ENCODE results near the gene NRIP1. TPM values are rescaled to one million over a fixed set of nuclear protein-coding genes. Genes with fewer than 3 reads are reported as not detected.
A peak's percentile ranks its signal among the peaks of the same experiment; 100 is the strongest.

NRIP1 gene
- polyA plus RNA-seq (2013) = 190 TPM

- ChIA-PET CTCF (interaction anchor here (0.9 to 2.2 kb wide), 11 partner anchors 10 to 468 kb away, joined by 3 to 8 read pairs (median 4); no protein-coding TSS in a partner anchor), POLR2A (interaction anchor here (0.7 to 2.5 kb wide), 15 partner anchors 10 to 495 kb away, joined by 3 to 13 read pairs (median 4); no protein-coding TSS in a partner anchor)
- under 1% methylated on average over 93 of the region's 116 CpGs for WGBS (ENCODE audit: insufficient coverage)
- Histone ChIP-seq H3K4me3 (ENCODE audit: control insufficient read depth in 1 of 7, extremely low read depth in 1 of 7, insufficient read depth in 4 of 7, low read depth in 2 of 7, low read length in 6 of 7) (peak within 1 kb of the TSS; percentile 80 to 100 (median 97)), H3K9me3 (ENCODE audit: control extremely low read depth in 1 of 5, control insufficient read depth in 4 of 5, insufficient read depth in 2 of 5, low read depth in 1 of 5, low read length in 4 of 5) (no peaks in the 10 kb centered on the region), H3K27ac (ENCODE audit: insufficient read depth in 1 of 2, low read depth in 1 of 2, low read length in 2 of 2, poor library complexity in 1 of 2, severe bottlenecking in 2 of 2) (peak within 1 kb of the TSS; percentile 96 to 97), H3K4me1 (ENCODE audit: control extremely low read depth in 1 of 4, control insufficient read depth in 4 of 4, insufficient read depth in 4 of 4, low read length in 3 of 4) (peaks cover 16 to 37% (median 31%) of the 10 kb centered on the region in 4 experiments), H3K36me3 (ENCODE audit: control insufficient read depth in 4 of 4, insufficient read depth in 4 of 4, low read length in 3 of 4) (peaks cover 0 to 11% (median 1%) of the 10 kb centered on the region in 4 experiments), H3K27me3 (replicated peaks in 2 of 5; ENCODE audit: control insufficient read depth in 4 of 5, insufficient read depth in 5 of 5, low read length in 4 of 5) (no peaks in the 10 kb centered on the region)
- peak; percentile 93 to 98 (median 97) for DNase-seq
These were observed at the start of gene NRIP1 for GRCh38 chr21:15064576-15065391. Gene NRIP1 (minus strand): TSS chr21:15065000. CDS start chr21:14968192, 96,808 bp downstream.

GRCh38 chr21:15112858-15113257, 48.1 kb upstream of the NRIP1 start:
- Histone ChIP-seq H3K4me3 (ENCODE audit: control insufficient read depth in 1 of 7, extremely low read depth in 1 of 7, insufficient read depth in 4 of 7, low read depth in 2 of 7, low read length in 6 of 7) (no peak overlapping the region), H3K4me1 (ENCODE audit: control extremely low read depth in 1 of 4, control insufficient read depth in 4 of 4, insufficient read depth in 4 of 4, low read length in 3 of 4) (peaks cover 0 to 4% (median 0%) of the 10 kb centered on the region in 4 experiments), H3K27ac (ENCODE audit: insufficient read depth in 1 of 2, low read depth in 1 of 2, low read length in 2 of 2, poor library complexity in 1 of 2, severe bottlenecking in 2 of 2) (no peak overlapping the region), H3K27me3 (replicated peaks in 2 of 5; ENCODE audit: control insufficient read depth in 4 of 5, insufficient read depth in 5 of 5, low read length in 4 of 5) (no peaks in the 10 kb centered on the region), H3K9me3 (ENCODE audit: control extremely low read depth in 1 of 5, control insufficient read depth in 4 of 5, insufficient read depth in 2 of 5, low read depth in 1 of 5, low read length in 4 of 5) (peaks cover 0 to 1% (median 0%) of the 10 kb centered on the region in 5 experiments), H3K36me3 (ENCODE audit: control insufficient read depth in 4 of 4, insufficient read depth in 4 of 4, low read length in 3 of 4) (no peaks in the 10 kb centered on the region)
- no peak for DNase-seq
- ChIA-PET CTCF (no interaction called here), POLR2A (no interaction called here)
- WGBS (ENCODE audit: insufficient coverage) = no CpG with 5 or more reads among the region's 4 CpGs

- no peak for DNase-seq
- Histone ChIP-seq H3K4me1 (ENCODE audit: control extremely low read depth in 1 of 4, control insufficient read depth in 4 of 4, insufficient read depth in 4 of 4, low read length in 3 of 4) (peaks cover 0 to 14% (median 0%) of the 10 kb centered on the region in 4 experiments), H3K27ac (ENCODE audit: insufficient read depth in 1 of 2, low read depth in 1 of 2, low read length in 2 of 2, poor library complexity in 1 of 2, severe bottlenecking in 2 of 2) (no peak overlapping the region), H3K27me3 (replicated peaks in 2 of 5; ENCODE audit: control insufficient read depth in 4 of 5, insufficient read depth in 5 of 5, low read length in 4 of 5) (no peaks in the 10 kb centered on the region), H3K9me3 (ENCODE audit: control extremely low read depth in 1 of 5, control insufficient read depth in 4 of 5, insufficient read depth in 2 of 5, low read depth in 1 of 5, low read length in 4 of 5) (no peaks in the 10 kb centered on the region), H3K4me3 (ENCODE audit: control insufficient read depth in 1 of 7, extremely low read depth in 1 of 7, insufficient read depth in 4 of 7, low read depth in 2 of 7, low read length in 6 of 7) (no peak overlapping the region), H3K36me3 (ENCODE audit: control insufficient read depth in 4 of 4, insufficient read depth in 4 of 4, low read length in 3 of 4) (no peaks in the 10 kb centered on the region)
- CTCF ChIA-PET = no interaction called here
- WGBS (ENCODE audit: insufficient coverage) = 86% methylated on average over 1 of the region's 2 CpGs
- POLR2A ChIA-PET = no interaction called here
These were observed 44.0 kb upstream of the NRIP1 start for GRCh38 chr21:15108801-15109200.

GRCh38 chr21:15104470-15104869, 39.7 kb upstream of the NRIP1 start:
- CTCF ChIA-PET = interaction anchor here (0.8 kb wide), 1 partner anchor 10 kb away, joined by 3 read pairs; no protein-coding TSS in a partner anchor
- 100% methylated on average over 2 of the region's 3 CpGs for WGBS (ENCODE audit: insufficient coverage)
- H3K4me1 ChIP-seq (ENCODE audit: control extremely low read depth in 1 of 4, control insufficient read depth in 4 of 4, insufficient read depth in 4 of 4, low read length in 3 of 4) = peaks cover 0 to 9% (median 0%) of the 10 kb centered on the region in 4 experiments
- no peaks in the 10 kb centered on the region for H3K9me3 ChIP-seq (ENCODE audit: control extremely low read depth in 1 of 5, control insufficient read depth in 4 of 5, insufficient read depth in 2 of 5, low read depth in 1 of 5, low read length in 4 of 5)
- H3K27ac ChIP-seq (ENCODE audit: insufficient read depth in 1 of 2, low read depth in 1 of 2, low read length in 2 of 2, poor library complexity in 1 of 2, severe bottlenecking in 2 of 2) = no peak overlapping the region
- DNase-seq = no peak
- H3K4me3 ChIP-seq (ENCODE audit: control insufficient read depth in 1 of 7, extremely low read depth in 1 of 7, insufficient read depth in 4 of 7, low read depth in 2 of 7, low read length in 6 of 7) = no peak overlapping the region
- no peaks in the 10 kb centered on the region for H3K36me3 ChIP-seq (ENCODE audit: control insufficient read depth in 4 of 4, insufficient read depth in 4 of 4, low read length in 3 of 4)
- POLR2A ChIA-PET = no interaction called here
- H3K27me3 ChIP-seq (replicated peaks in 2 of 5; ENCODE audit: control insufficient read depth in 4 of 5, insufficient read depth in 5 of 5, low read length in 4 of 5) = no peaks in the 10 kb centered on the region

- CTCF ChIA-PET = no interaction called here
- POLR2A ChIA-PET = no interaction called here
These were observed 34.1 kb upstream of the NRIP1 start for GRCh38 chr21:15098908-15099307.

GRCh38 chr21:15098181-15098580, 33.4 kb upstream of the NRIP1 start:
- Histone ChIP-seq H3K9me3 (ENCODE audit: control extremely low read depth in 1 of 5, control insufficient read depth in 4 of 5, insufficient read depth in 2 of 5, low read depth in 1 of 5, low read length in 4 of 5) (no peaks in the 10 kb centered on the region), H3K27me3 (replicated peaks in 2 of 5; ENCODE audit: control insufficient read depth in 4 of 5, insufficient read depth in 5 of 5, low read length in 4 of 5) (no peaks in the 10 kb centered on the region), H3K36me3 (ENCODE audit: control insufficient read depth in 4 of 4, insufficient read depth in 4 of 4, low read length in 3 of 4) (no peaks in the 10 kb centered on the region), H3K27ac (ENCODE audit: insufficient read depth in 1 of 2, low read depth in 1 of 2, low read length in 2 of 2, poor library complexity in 1 of 2, severe bottlenecking in 2 of 2) (no peak overlapping the region), H3K4me1 (ENCODE audit: control extremely low read depth in 1 of 4, control insufficient read depth in 4 of 4, insufficient read depth in 4 of 4, low read length in 3 of 4) (peaks cover 0 to 4% (median 2%) of the 10 kb centered on the region in 4 experiments), H3K4me3 (ENCODE audit: control insufficient read depth in 1 of 7, extremely low read depth in 1 of 7, insufficient read depth in 4 of 7, low read depth in 2 of 7, low read length in 6 of 7) (no peak overlapping the region)
- CTCF ChIA-PET = no interaction called here
- POLR2A ChIA-PET = no interaction called here
- DNase-seq = no peak
- WGBS (ENCODE audit: insufficient coverage) = no CpG with 5 or more reads among the region's 3 CpGs

More at GRCh38 chr21:15098908-15099307, 34.1 kb upstream of the NRIP1 start:
- Histone ChIP-seq H3K36me3 (ENCODE audit: control insufficient read depth in 4 of 4, insufficient read depth in 4 of 4, low read length in 3 of 4) (no peaks in the 10 kb centered on the region), H3K4me1 (ENCODE audit: control extremely low read depth in 1 of 4, control insufficient read depth in 4 of 4, insufficient read depth in 4 of 4, low read length in 3 of 4) (peaks cover 0 to 4% (median 2%) of the 10 kb centered on the region in 4 experiments), H3K4me3 (ENCODE audit: control insufficient read depth in 1 of 7, extremely low read depth in 1 of 7, insufficient read depth in 4 of 7, low read depth in 2 of 7, low read length in 6 of 7) (no peak overlapping the region), H3K9me3 (ENCODE audit: control extremely low read depth in 1 of 5, control insufficient read depth in 4 of 5, insufficient read depth in 2 of 5, low read depth in 1 of 5, low read length in 4 of 5) (no peaks in the 10 kb centered on the region), H3K27me3 (replicated peaks in 2 of 5; ENCODE audit: control insufficient read depth in 4 of 5, insufficient read depth in 5 of 5, low read length in 4 of 5) (no peaks in the 10 kb centered on the region), H3K27ac (ENCODE audit: insufficient read depth in 1 of 2, low read depth in 1 of 2, low read length in 2 of 2, poor library complexity in 1 of 2, severe bottlenecking in 2 of 2) (no peak overlapping the region)
- 80% methylated on average over 1 of the region's 3 CpGs for WGBS (ENCODE audit: insufficient coverage)
- no peak for DNase-seq

GRCh38 chr21:15097580-15097979, 32.8 kb upstream of the NRIP1 start:
- Histone ChIP-seq H3K27me3 (replicated peaks in 2 of 5; ENCODE audit: control insufficient read depth in 4 of 5, insufficient read depth in 5 of 5, low read length in 4 of 5) (no peaks in the 10 kb centered on the region), H3K4me1 (ENCODE audit: control extremely low read depth in 1 of 4, control insufficient read depth in 4 of 4, insufficient read depth in 4 of 4, low read length in 3 of 4) (peaks cover 0 to 4% (median 2%) of the 10 kb centered on the region in 4 experiments), H3K36me3 (ENCODE audit: control insufficient read depth in 4 of 4, insufficient read depth in 4 of 4, low read length in 3 of 4) (no peaks in the 10 kb centered on the region), H3K27ac (ENCODE audit: insufficient read depth in 1 of 2, low read depth in 1 of 2, low read length in 2 of 2, poor library complexity in 1 of 2, severe bottlenecking in 2 of 2) (no peak overlapping the region), H3K4me3 (ENCODE audit: control insufficient read depth in 1 of 7, extremely low read depth in 1 of 7, insufficient read depth in 4 of 7, low read depth in 2 of 7, low read length in 6 of 7) (no peak overlapping the region), H3K9me3 (ENCODE audit: control extremely low read depth in 1 of 5, control insufficient read depth in 4 of 5, insufficient read depth in 2 of 5, low read depth in 1 of 5, low read length in 4 of 5) (no peaks in the 10 kb centered on the region)
- ChIA-PET CTCF (no interaction called here), POLR2A (no interaction called here)
- whole genome bisulfite sequencing (ENCODE audit: insufficient coverage) = no CpG with 5 or more reads among the region's 3 CpGs
- DNase-seq = no peak
